CD14-positive monocyte (primary cell): ENCODE results near the gene RRAD. TPM values are rescaled to one million over a fixed set of nuclear protein-coding genes. Genes with fewer than 3 reads are reported as not detected.
A peak's percentile ranks its signal among the peaks of the same experiment; 100 is the strongest.

Experiments
- DNase-seq, 3 donors: peaks; one replicate each; pipeline ENCODE4 v3.0.0-alpha.2; 2011 to 2022
- H2AFZ ChIP-seq: 2 replicates; pipeline ENCODE4 v1.6.0; 2012; ENCODE audit warnings: mild to moderate bottlenecking, low read depth, low read length, inconsistent platforms; ENCODE audit not compliant: insufficient read depth, poor library complexity, severe bottlenecking
- H3K27ac ChIP-seq, 2 donors: 1 replicate in 1 of 2; 2 replicates in 1 of 2; pipeline ENCODE4 v1.5.1; 2012 to 2013; ENCODE audit warnings: low read length in 2 of 2, control low read depth in 1 of 2, inconsistent platforms in 1 of 2, low read depth in 1 of 2, mild to moderate bottlenecking in 1 of 2
- H3K27me3 ChIP-seq, 2 donors: one replicate each; pipeline versions ENCODE4 v1.6.0 to v1.6.1; 2011 to 2013; ENCODE audit warnings: low read length in 2 of 2; ENCODE audit not compliant: control insufficient read depth in 2 of 2, insufficient read depth in 2 of 2
- H3K36me3 ChIP-seq, 2 donors: replicated peaks in 1 of 2; 1 replicate in 1 of 2; 2 replicates in 1 of 2; pipeline versions ENCODE4 v1.5.1 to v1.6.1; 2012 to 2013; ENCODE audit warnings: low read length in 2 of 2, control low read depth in 1 of 2, inconsistent platforms in 1 of 2, mild to moderate bottlenecking in 1 of 2; ENCODE audit not compliant: insufficient read depth in 2 of 2, control insufficient read depth in 1 of 2
- H3K4me1 ChIP-seq, 2 donors: 1 replicate in 1 of 2; 2 replicates in 1 of 2; pipeline versions ENCODE4 v1.5.1 to v1.6.1; 2012 to 2013; ENCODE audit warnings: low read length in 2 of 2, control low read depth in 1 of 2, inconsistent platforms in 1 of 2, mild to moderate bottlenecking in 1 of 2, moderate library complexity in 1 of 2; ENCODE audit not compliant: insufficient read depth in 2 of 2, control insufficient read depth in 1 of 2
- H3K4me2 ChIP-seq: replicated peaks from 2 replicates; pipeline ENCODE3; 2012; ENCODE audit warnings: low read length, moderate library complexity, mild to moderate bottlenecking; ENCODE audit not compliant: poor library complexity, severe bottlenecking; ENCODE audit errors: extremely low read depth
- H3K4me3 ChIP-seq, 3 experiments: fragments of 200-600 bp in 1 of 3; sonication (generic) in 1 of 3; replicated peaks in 1 of 3; 1 replicate in 2 of 3; 2 replicates in 1 of 3; pipeline ENCODE4 v1.5.1; 2011 to 2013; ENCODE audit warnings: low read length in 3 of 3, mild to moderate bottlenecking in 3 of 3, control low read depth in 2 of 3, low read depth in 2 of 3, inconsistent platforms in 1 of 3, moderate library complexity in 1 of 3
- H3K79me2 ChIP-seq: 2 replicates; pipeline ENCODE4 v1.6.0; 2012; ENCODE audit warnings: mild to moderate bottlenecking, control low read depth, inconsistent platforms, low read length, moderate library complexity; ENCODE audit not compliant: insufficient read depth
- H3K9ac ChIP-seq: 2 replicates; pipeline ENCODE4 v1.6.0; 2017; ENCODE audit warnings: low read length, mild to moderate bottlenecking; ENCODE audit not compliant: insufficient read depth, poor library complexity, severe bottlenecking
- H3K9me3 ChIP-seq, 2 donors: replicated peaks in 1 of 2; 1 replicate in 1 of 2; 2 replicates in 1 of 2; pipeline versions ENCODE4 v1.5.1 to v1.6.1; 2012 to 2013; ENCODE audit warnings: low read length in 2 of 2, control low read depth in 1 of 2; ENCODE audit not compliant: control insufficient read depth in 1 of 2, insufficient read depth in 1 of 2
- H4K20me1 ChIP-seq: 2 replicates; pipeline ENCODE4 v1.6.0; 2012; ENCODE audit warnings: mild to moderate bottlenecking, low read length, control low read depth, moderate library complexity; ENCODE audit not compliant: insufficient read depth
- H3K27ac Mint-ChIP-seq, 7 donors: one replicate each; pipeline ENCODE4 v1.8.0; 2020; ENCODE audit warnings: mild to moderate bottlenecking in 7 of 7, mixed read lengths in 7 of 7, moderate library complexity in 6 of 7, inconsistent platforms in 2 of 7
- H3K27me3 Mint-ChIP-seq, 3 donors: one replicate each; pipeline ENCODE4 v1.8.0; 2021 to 2022; ENCODE audit warnings: low read depth in 3 of 3, mild to moderate bottlenecking in 3 of 3, mixed read lengths in 3 of 3, moderate library complexity in 3 of 3, inconsistent platforms in 1 of 3
- H3K36me3 Mint-ChIP-seq, 2 donors: one replicate each; pipeline ENCODE4 v1.8.0; 2020; ENCODE audit warnings: mixed read lengths in 2 of 2, inconsistent platforms in 1 of 2, mild to moderate bottlenecking in 1 of 2
- H3K4me1 Mint-ChIP-seq: one replicate; pipeline ENCODE4 v1.8.0; 2020; ENCODE audit warnings: mild to moderate bottlenecking, mixed read lengths
- H3K4me3 Mint-ChIP-seq, 2 donors: one replicate each; pipeline ENCODE4 v1.8.0; 2020; ENCODE audit warnings: mild to moderate bottlenecking in 2 of 2, mixed read lengths in 2 of 2, moderate library complexity in 1 of 2
- H3K9me3 Mint-ChIP-seq, 7 donors: one replicate each; pipeline ENCODE4 v1.8.0; 2020 to 2022; ENCODE audit warnings: mixed read lengths in 7 of 7, mild to moderate bottlenecking in 6 of 7, moderate library complexity in 6 of 7, inconsistent platforms in 2 of 7
- CTCF ChIP-seq: fragments of 200-600 bp; IDR thresholded peaks from one replicate; pipeline ENCODE4 v1.8.0; 2022; ENCODE audit warnings: antibody characterized with exemption, mild to moderate bottlenecking
- WGBS: methylation state at CpG from one replicate; pipeline ENCODE4 v1.1.5; 2013; ENCODE audit warnings: missing lambda C conversion rate; ENCODE audit not compliant: insufficient coverage; 5-methylcytosine and 5-hydroxymethylcytosine counted together
- intact Hi-C, 2 donors: fragments of 100-400 bp; cut with micrococcal nuclease; formaldehyde crosslinking; loops; one replicate each; pipeline versions ENCODE4 v1.15.0 to v1.15.1; 2023
- polyA plus RNA-seq, 3 donors: library from polyadenylated mRNA; depleted of rRNA in 1 of 3; unstranded in 2 of 3; stranded (reverse) in 1 of 3; fragments of 300-500 nt in 2 of 3; fragments of >200 nt in 1 of 3; fragmentation: Illumina TruSeq in 2 of 3; gene quantifications; 1 replicate in 2 of 3; 2 replicates in 1 of 3; pipeline ENCODE4 v1.2.3, GENCODE V29; 2012 to 2021

The RRAD gene
- polyA plus RNA-seq, 3 donors: 0.42 to 1.9 (median 0.55) TPM

GRCh38 chr16:66944054-66944441 is 18.7 kb upstream of the RRAD start:
- peaks cover 49 to 51% of the 10 kb centered on the region in 2 donors for H3K36me3 ChIP-seq
- H3K27ac ChIP-seq: no peak overlapping the region
- no peaks in the 10 kb centered on the region for H3K9me3 ChIP-seq
- Mint-ChIP-seq H3K27me3 (peaks cover 17 to 22% (median 19%) of the 10 kb centered on the region in 3 donors), H3K36me3 (peaks cover 52 to 54% of the 10 kb centered on the region in 2 donors), H3K4me1 (peaks cover 21% of the 10 kb centered on the region), H3K4me3 (no peak overlapping the region), H3K9me3 (peaks cover 0 to 4% (median 0%) of the 10 kb centered on the region in 7 donors), H3K27ac (peak overlapping the region in 1 of 7 donors; percentile 76)
- peaks cover 8 to 15% of the 10 kb centered on the region in 2 donors for H3K27me3 ChIP-seq
- no peak overlapping the region for H3K9ac ChIP-seq
- no CpG with 5 or more reads among the region's 5 CpGs for WGBS
- no peak for DNase-seq
- peaks cover 35% of the 10 kb centered on the region for H4K20me1 ChIP-seq
- H3K4me1 ChIP-seq: peaks cover 16 to 18% of the 10 kb centered on the region in 2 donors
- no peaks in the 10 kb centered on the region for H3K79me2 ChIP-seq
- no peak overlapping the region for H3K4me3 ChIP-seq
- intact Hi-C loops: no loop called here
- no peak for TF ChIP-seq CTCF
- no peak overlapping the region for H2AFZ ChIP-seq
- H3K4me2 ChIP-seq: no peak overlapping the region

GRCh38 chr16:66943426-66944053 is 18.2 kb upstream of the RRAD start:
- Mint-ChIP-seq H3K27me3 (peaks cover 12 to 17% (median 14%) of the 10 kb centered on the region in 3 donors), H3K4me1 (peaks cover 16% of the 10 kb centered on the region), H3K4me3 (no peak overlapping the region), H3K9me3 (peaks cover 0 to 2% (median 0%) of the 10 kb centered on the region in 7 donors), H3K27ac (no peak overlapping the region), H3K36me3 (peaks cover 55 to 58% of the 10 kb centered on the region in 2 donors)
- H3K36me3 ChIP-seq: peaks cover 54 to 56% of the 10 kb centered on the region in 2 donors
- H3K9me3 ChIP-seq: no peaks in the 10 kb centered on the region
- no peak for DNase-seq
- WGBS: 98% methylated on average over 14 of the region's 15 CpGs
- peaks cover 11 to 13% of the 10 kb centered on the region in 2 donors for H3K4me1 ChIP-seq
- no peak overlapping the region for H3K27ac ChIP-seq
- H3K79me2 ChIP-seq: peaks cover 2% of the 10 kb centered on the region
- H4K20me1 ChIP-seq: peaks cover 40% of the 10 kb centered on the region
- no peak overlapping the region for H2AFZ ChIP-seq
- intact Hi-C loops: no loop called here
- H3K9ac ChIP-seq: no peak overlapping the region
- no peak for TF ChIP-seq CTCF
- no peak overlapping the region for H3K4me3 ChIP-seq
- peaks cover 3 to 10% of the 10 kb centered on the region in 2 donors for H3K27me3 ChIP-seq
- H3K4me2 ChIP-seq: no peak overlapping the region
